HEK293T (cell line): Measurements from ENCODE around the gene TRAPPC12.

Source experiments
- ARNT ChIP-seq: fragments of 450-650 bp; IDR thresholded peaks from 2 replicates; pipeline ENCODE4 v1.6.1; 2017; ENCODE audit warnings: mild to moderate bottlenecking
- ELF4 ChIP-seq: fragments of 450-650 bp; IDR thresholded peaks from 2 replicates; pipeline ENCODE4 v1.6.1; 2017; ENCODE audit warnings: antibody characterized with exemption
- FOXK2 ChIP-seq: fragments of 450-650 bp; IDR thresholded peaks from 2 replicates; pipeline ENCODE4 v1.6.1; 2016; ENCODE audit warnings: mild to moderate bottlenecking
- FOXM1 ChIP-seq: fragments of 450-650 bp; IDR thresholded peaks from 2 replicates; pipeline ENCODE4 v1.6.1; 2017; ENCODE audit warnings: mild to moderate bottlenecking, borderline replicate concordance
- ZNF384 ChIP-seq: fragments of 450-650 bp; IDR thresholded peaks from 2 replicates; pipeline ENCODE4 v1.6.1; 2016
- TF ChIP-seq, protein P1 (sequence below): fragments of 450-650 bp; IDR thresholded peaks from 2 replicates; pipeline ENCODE4 v1.6.1; 2016

DNA sequence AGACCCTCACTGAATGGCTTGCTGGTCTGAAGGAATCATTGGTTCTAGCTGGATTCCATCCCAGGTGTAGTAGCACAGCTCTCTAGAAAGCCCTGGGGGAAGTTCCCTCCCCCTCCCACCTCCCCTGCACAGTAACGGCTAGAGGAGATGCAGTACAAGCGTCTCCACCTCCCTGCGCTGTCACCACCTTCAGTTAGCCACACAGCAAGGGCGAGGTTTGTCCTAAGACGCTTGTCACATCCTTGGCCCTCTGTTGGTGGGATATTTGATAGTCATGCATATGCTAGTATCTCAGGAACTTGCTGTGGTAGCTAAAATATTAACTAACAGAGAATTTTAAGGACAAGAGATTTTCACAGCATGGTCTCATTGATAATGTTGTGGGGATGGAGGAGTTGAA, 19.4 kb downstream of the TRAPPC12 start:
- TF ChIP-seq ELF4 (no peak), ARNT (no peak), ZNF384 (no peak), FOXM1 (no peak), FOXK2 (no peak)
- TF ChIP-seq, protein P1, sequence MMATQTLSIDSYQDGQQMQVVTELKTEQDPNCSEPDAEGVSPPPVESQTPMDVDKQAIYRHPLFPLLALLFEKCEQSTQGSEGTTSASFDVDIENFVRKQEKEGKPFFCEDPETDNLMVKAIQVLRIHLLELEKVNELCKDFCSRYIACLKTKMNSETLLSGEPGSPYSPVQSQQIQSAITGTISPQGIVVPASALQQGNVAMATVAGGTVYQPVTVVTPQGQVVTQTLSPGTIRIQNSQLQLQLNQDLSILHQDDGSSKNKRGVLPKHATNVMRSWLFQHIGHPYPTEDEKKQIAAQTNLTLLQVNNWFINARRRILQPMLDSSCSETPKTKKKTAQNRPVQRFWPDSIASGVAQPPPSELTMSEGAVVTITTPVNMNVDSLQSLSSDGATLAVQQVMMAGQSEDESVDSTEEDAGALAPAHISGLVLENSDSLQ = no peak
